Right renal cortex interstitium (tissue), 3 donors: ENCODE measurements around the gene CERT1. TPM values are rescaled to one million over a fixed set of nuclear protein-coding genes. Genes with fewer than 3 reads are reported as not detected.

ENCODE experiments used
- polyA plus RNA-seq, 3 donors: library from polyadenylated mRNA; unstranded; fragments of 120-200 nt; gene quantifications; one replicate each; pipeline ENCODE4 v1.2.1, GENCODE V29; 2013; ENCODE audit not compliant: insufficient read length in 3 of 3

CERT1 gene
- polyA plus RNA-seq, 3 donors = 62.3 to 65.1 (median 63.5) TPM

Other genes starting within 250 kb of the CERT1 start
- gene HMGCR, start 174.4 kb downstream of the CERT1 start, polyA plus RNA-seq = 10 to 100 TPM; 81.7 to 95.6 (median 86.2) TPM
- 10 to 100 TPM; 26.6 to 30.8 (median 29.8) TPM for gene POLK, start 262 bp upstream of the CERT1 start, polyA plus RNA-seq
- 1 to 10 TPM; 4.7 to 5.6 (median 5.2) TPM for gene ANKDD1B, start 99.8 kb upstream of the CERT1 start, polyA plus RNA-seq
- 10 to 100 TPM; 13.6 to 20.1 (median 20.0) TPM for gene POC5, start 205.8 kb upstream of the CERT1 start, polyA plus RNA-seq